HG03457 (cell line): ENCODE measurements around the gene IGFL1.
"Not testable (repeated sequence)": the region's sequence is repeated elsewhere in the genome, so short reads cannot be mapped to it uniquely, and the experiment has no call there.

ENCODE experiments used
- ATAC-seq: cut with Tn5 transposase; IDR thresholded peaks from one replicate; pipeline ENCODE4 v1.9.1; 2021; ENCODE audit warnings: moderate number of reproducible peaks; ENCODE audit not compliant: unreplicated experiment

The IGFL1 gene

GRCh38 chr19:46229442-46229841 is at the start of gene IGFL1:
Gene IGFL1 (plus strand): TSS chr19:46229742. CDS start chr19:46229775, 33 bp downstream.
- no peak for ATAC-seq

- no peak for ATAC-seq
Measured at GRCh38 chr19:46180701-46181387, 48.7 kb upstream of the IGFL1 start.

GRCh38 chr19:46181388-46181779 is 48.2 kb upstream of the IGFL1 start:
- ATAC-seq: no peak

- no peak for ATAC-seq
Measured at GRCh38 chr19:46182476-46182875, 47.1 kb upstream of the IGFL1 start.

GRCh38 chr19:46184775-46185710 is 44.5 kb upstream of the IGFL1 start:
- not testable (repeated sequence) for ATAC-seq

- no peak for ATAC-seq
Measured at GRCh38 chr19:46186101-46186716, 43.3 kb upstream of the IGFL1 start.

- ATAC-seq: no peak
Measured at GRCh38 chr19:46186717-46187101, 42.8 kb upstream of the IGFL1 start.

GRCh38 chr19:46189971-46190888 is 39.3 kb upstream of the IGFL1 start:
- ATAC-seq: no peak

GRCh38 chr19:46191356-46191755 is 38.2 kb upstream of the IGFL1 start:
- no peak for ATAC-seq

GRCh38 chr19:46191972-46192371 is 37.6 kb upstream of the IGFL1 start:
- ATAC-seq: no peak

GRCh38 chr19:46192626-46192991 is 36.9 kb upstream of the IGFL1 start:
- not testable (repeated sequence) for ATAC-seq

- ATAC-seq: no peak
Measured at GRCh38 chr19:46192992-46193650, 36.4 kb upstream of the IGFL1 start.

GRCh38 chr19:46193678-46194077 is 35.9 kb upstream of the IGFL1 start:
- ATAC-seq: no peak

GRCh38 chr19:46195104-46195503 is 34.4 kb upstream of the IGFL1 start:
- ATAC-seq: no peak

GRCh38 chr19:46195919-46196318 is 33.6 kb upstream of the IGFL1 start:
- not testable (repeated sequence) for ATAC-seq

- no peak for ATAC-seq
Measured at GRCh38 chr19:46196410-46197124, 33.0 kb upstream of the IGFL1 start.

GRCh38 chr19:46197314-46198070 is 32.0 kb upstream of the IGFL1 start:
- ATAC-seq: no peak

GRCh38 chr19:46198756-46199155 is 30.8 kb upstream of the IGFL1 start:
- no peak for ATAC-seq
